GM23248 (cell line): ENCODE results near the gene SUSD6. TPM values are rescaled to one million over a fixed set of nuclear protein-coding genes. Genes with fewer than 3 reads are reported as not detected.

ENCODE experiments used
- DNase-seq: peaks from one replicate; pipeline ENCODE4 v3.0.0-alpha.2; 2015
- H2AFZ ChIP-seq: fragments of 200-600 bp; sonication (generic); 2 replicates; pipeline ENCODE4 v1.6.1; 2016; ENCODE audit warnings: antibody characterized with exemption
- H3F3A ChIP-seq: fragments of 200-600 bp; sonication (generic); 2 replicates; pipeline ENCODE4 v1.6.1; 2016; ENCODE audit warnings: mild to moderate bottlenecking, antibody characterized with exemption, mixed run types; ENCODE audit not compliant: insufficient read depth
- H3K27ac ChIP-seq: fragments of 200-600 bp; sonication (generic); 2 replicates; pipeline ENCODE4 v1.5.1; 2016; ENCODE audit warnings: mild to moderate bottlenecking
- H3K27me3 ChIP-seq: fragments of 200-600 bp; sonication (generic); replicated peaks from 2 replicates; pipeline ENCODE4 v1.6.1; 2016; ENCODE audit warnings: mild to moderate bottlenecking; ENCODE audit not compliant: insufficient read depth
- H3K36me3 ChIP-seq: fragments of 200-600 bp; sonication (generic); 2 replicates; pipeline ENCODE4 v1.6.1; 2016; ENCODE audit warnings: low read depth, mild to moderate bottlenecking
- H3K4me1 ChIP-seq: fragments of 200-600 bp; sonication (generic); 2 replicates; pipeline ENCODE4 v1.6.1; 2016; ENCODE audit warnings: mild to moderate bottlenecking; ENCODE audit not compliant: insufficient read depth
- H3K4me2 ChIP-seq: fragments of 200-600 bp; sonication (generic); one replicate; pipeline ENCODE4 v1.6.1; 2016; ENCODE audit warnings: mild to moderate bottlenecking; ENCODE audit not compliant: unreplicated experiment
- H3K4me3 ChIP-seq: fragments of 200-600 bp; sonication (generic); 2 replicates; pipeline ENCODE4 v1.5.1; 2016; ENCODE audit warnings: mild to moderate bottlenecking
- H3K79me2 ChIP-seq: fragments of 200-600 bp; sonication (generic); 2 replicates; pipeline ENCODE4 v1.6.1; 2016; ENCODE audit warnings: mild to moderate bottlenecking; ENCODE audit not compliant: insufficient read depth
- H3K9ac ChIP-seq: fragments of 200-600 bp; sonication (generic); 2 replicates; pipeline ENCODE4 v1.6.1; 2016; ENCODE audit warnings: mild to moderate bottlenecking
- H3K9me2 ChIP-seq: fragments of 200-600 bp; sonication (generic); 2 replicates; pipeline ENCODE4 v1.6.1; 2016; ENCODE audit warnings: mixed run types, mild to moderate bottlenecking, moderate library complexity; ENCODE audit not compliant: insufficient read depth
- H3K9me3 ChIP-seq: fragments of 200-600 bp; sonication (generic); one replicate; pipeline ENCODE4 v1.6.1; 2017; ENCODE audit warnings: low read depth
- H4K20me1 ChIP-seq: fragments of 200-600 bp; sonication (generic); 2 replicates; pipeline ENCODE4 v1.6.0; 2016; ENCODE audit not compliant: insufficient read depth
- EZH2 ChIP-seq: fragments of 200-600 bp; sonication (generic); IDR thresholded peaks from 2 replicates; pipeline ENCODE4 v1.6.1; 2018; ENCODE audit warnings: antibody characterized with exemption, mild to moderate bottlenecking; ENCODE audit not compliant: insufficient read depth, poor library complexity, severe bottlenecking
- EZH2phosphoT487 ChIP-seq: fragments of 200-600 bp; sonication (generic); IDR thresholded peaks from 2 replicates; pipeline ENCODE4 v1.6.1; 2018; ENCODE audit warnings: antibody characterized with exemption, moderate library complexity, mild to moderate bottlenecking, low read depth; ENCODE audit not compliant: insufficient read depth
- WGBS, 2 experiments: methylation state at CpG; one replicate each; pipeline ENCODE4 v1.1.6; 2015 to 2017; ENCODE audit warnings: low lambda C conversion rate in 2 of 2, low coverage in 1 of 2; ENCODE audit errors: missing lambda C conversion rate in 2 of 2; 5-methylcytosine and 5-hydroxymethylcytosine counted together
- in situ Hi-C: fragments of 300-500 bp; cut with MboI; formaldehyde crosslinking; loops from 2 replicates; pipeline ENCODE4 v1.15.0; 2020
- polyA plus RNA-seq: library from polyadenylated mRNA; unstranded; fragments of >200 nt; fragmentation: Nextera tagmentation; extraction: Ambion mirVana; gene quantifications from 2 replicates; pipeline ENCODE4 v1.2.1, GENCODE V29; 2016
- total RNA-seq: library from RNA; depleted of rRNA; stranded (reverse); fragments of >200 nt; shearing (Covaris generic); gene quantifications from 2 replicates; pipeline ENCODE4 v1.2.3, GENCODE V29; 2014

Gene SUSD6
- total and polyA plus RNA-seq, 2 experiments from 2014 or later = 12.2 to 24.1 TPM

GRCh38 chr14:69667938-69668335 lies 56.5 kb downstream of the SUSD6 start:
- Histone ChIP-seq H3K27ac (peak overlapping the region; percentile 12; the same call in 1 of the 2 replicates), H3K9ac (no peak overlapping the region), H2AFZ (no peak overlapping the region), H3K4me2 (no peak overlapping the region), H3K4me3 (no peak overlapping the region), H4K20me1 (no peaks in the 10 kb centered on the region; the same call in 1 of the 2 replicates), H3K79me2 (peaks cover 81% of the 10 kb centered on the region), H3K27me3 (no peaks in the 10 kb centered on the region), H3K9me2 (no peaks in the 10 kb centered on the region), H3K4me1 (peaks cover 34% of the 10 kb centered on the region), H3K36me3 (no peaks in the 10 kb centered on the region), H3K9me3 (no peaks in the 10 kb centered on the region), H3F3A (peaks cover 31% of the 10 kb centered on the region)
- WGBS, 2 experiments = 82 to 95% methylated on average over 4 of the region's 4 CpGs
- TF ChIP-seq EZH2 = no peak
- no peak for TF ChIP-seq EZH2phosphoT487
- DNase-seq = no peak
- in situ Hi-C loops = no loop called here

- Histone ChIP-seq H3K4me3 (no peak overlapping the region), H3K27ac (no peak overlapping the region), H3K9me2 (no peaks in the 10 kb centered on the region), H3K79me2 (peaks cover 82% of the 10 kb centered on the region), H3K4me1 (peaks cover 27% of the 10 kb centered on the region), H3K9ac (no peak overlapping the region), H3K36me3 (no peaks in the 10 kb centered on the region), H3K4me2 (no peak overlapping the region), H3K27me3 (no peaks in the 10 kb centered on the region), H2AFZ (no peak overlapping the region), H3F3A (peaks cover 23% of the 10 kb centered on the region), H4K20me1 (no peaks in the 10 kb centered on the region; the same call in 1 of the 2 replicates), H3K9me3 (no peaks in the 10 kb centered on the region)
- in situ Hi-C loops = no loop called here
- no peak for DNase-seq
- WGBS, 2 experiments = 92 to 93% methylated on average over 2 of the region's 2 CpGs
- no peak for TF ChIP-seq EZH2
- no peak for TF ChIP-seq EZH2phosphoT487
Measured at GRCh38 chr14:69669375-69669774, 58.0 kb downstream of the SUSD6 start.

GRCh38 chr14:69670093-69670492 lies 58.7 kb downstream of the SUSD6 start:
- Histone ChIP-seq H3F3A (peaks cover 23% of the 10 kb centered on the region), H2AFZ (no peak overlapping the region), H4K20me1 (no peaks in the 10 kb centered on the region; the same call in 1 of the 2 replicates), H3K4me3 (no peak overlapping the region), H3K4me1 (peaks cover 22% of the 10 kb centered on the region), H3K9ac (no peak overlapping the region), H3K27me3 (no peaks in the 10 kb centered on the region), H3K36me3 (no peaks in the 10 kb centered on the region), H3K9me3 (no peaks in the 10 kb centered on the region), H3K27ac (no peak overlapping the region), H3K4me2 (no peak overlapping the region), H3K79me2 (peaks cover 82% of the 10 kb centered on the region), H3K9me2 (no peaks in the 10 kb centered on the region)
- 45 to 56% methylated on average over 1 of the region's 1 CpG for WGBS, 2 experiments
- TF ChIP-seq EZH2phosphoT487 (no peak), EZH2 (no peak)
- no peak for DNase-seq
- in situ Hi-C loops = no loop called here

GRCh38 chr14:69671365-69672030 lies 60.1 kb downstream of the SUSD6 start:
- WGBS, 2 experiments = 86 to 94% methylated on average over 8 of the region's 8 CpGs
- no peak overlapping the region for H2AFZ ChIP-seq
- in situ Hi-C loops = no loop called here
- no peak overlapping the region for H3K4me3 ChIP-seq
- no peak overlapping the region for H3K27ac ChIP-seq
- H4K20me1 ChIP-seq = no peaks in the 10 kb centered on the region; the same call in 1 of the 2 replicates
- H3K4me2 ChIP-seq = no peak overlapping the region
- no peaks in the 10 kb centered on the region for H3K36me3 ChIP-seq
- H3K27me3 ChIP-seq = no peaks in the 10 kb centered on the region
- TF ChIP-seq EZH2 = no peak
- no peak for TF ChIP-seq EZH2phosphoT487
- no peaks in the 10 kb centered on the region for H3K9me3 ChIP-seq
- no peak overlapping the region for H3K9ac ChIP-seq
- no peak for DNase-seq
- peaks cover 10% of the 10 kb centered on the region for H3F3A ChIP-seq
- H3K9me2 ChIP-seq = no peaks in the 10 kb centered on the region
- H3K79me2 ChIP-seq = peaks cover 91% of the 10 kb centered on the region
- H3K4me1 ChIP-seq = peaks cover 8% of the 10 kb centered on the region
